ENCODE measurements around the gene PERCC1.

PERCC1 gene

DNA sequence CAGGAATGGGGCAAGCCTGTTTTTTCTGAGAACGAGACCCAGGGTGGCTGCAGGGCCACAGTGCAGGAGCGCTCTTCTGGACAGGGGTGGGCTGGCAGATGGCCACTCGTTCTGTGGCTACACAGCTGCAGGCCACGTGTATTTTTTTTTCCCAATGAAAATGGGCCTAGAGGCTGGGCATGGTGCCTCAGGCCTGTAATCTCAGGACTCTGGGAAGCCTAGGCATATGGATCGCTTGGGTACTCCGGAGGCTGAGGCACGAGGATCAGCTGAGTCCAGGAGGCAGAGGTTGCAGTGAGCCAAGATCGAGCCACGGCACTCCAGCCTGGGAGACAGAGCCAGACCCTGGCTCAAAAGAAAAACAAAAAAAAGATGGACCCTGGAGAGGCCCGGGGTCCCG lies 23.1 kb upstream of the PERCC1 start:
- no peaks in the 10 kb centered on the region for H3K9me3 ChIP-seq (ENCODE audit: control insufficient read depth in 5 of 5, low read length in 5 of 5)
- peak overlapping the region in 3 of 5 donors; percentile 44 to 66 (median 60) for H3K4me3 ChIP-seq (ENCODE audit: low read depth in 1 of 5, low read length in 5 of 5)
- peaks cover 0 to 42% (median 26%) of the 10 kb centered on the region in 5 donors for H3K36me3 ChIP-seq (ENCODE audit: control insufficient read depth in 5 of 5, insufficient read depth in 5 of 5, low read length in 5 of 5)
- peak overlapping the region in 2 of 5 donors; percentile 43 to 66 for H3K9ac ChIP-seq (ENCODE audit: low read length in 5 of 5)
- peak overlapping the region; percentile 70 for H3K27ac ChIP-seq (ENCODE audit: low read depth, low read length)
- peaks cover 0 to 3% (median 0%) of the 10 kb centered on the region in 5 donors for H3K27me3 ChIP-seq (ENCODE audit: control insufficient read depth in 5 of 5, insufficient read depth in 4 of 5, low read length in 5 of 5)
- H3K4me1 ChIP-seq (ENCODE audit: control insufficient read depth in 5 of 5, insufficient read depth in 5 of 5, low read length in 5 of 5): peaks cover 3 to 19% (median 15%) of the 10 kb centered on the region in 5 donors

DNA sequence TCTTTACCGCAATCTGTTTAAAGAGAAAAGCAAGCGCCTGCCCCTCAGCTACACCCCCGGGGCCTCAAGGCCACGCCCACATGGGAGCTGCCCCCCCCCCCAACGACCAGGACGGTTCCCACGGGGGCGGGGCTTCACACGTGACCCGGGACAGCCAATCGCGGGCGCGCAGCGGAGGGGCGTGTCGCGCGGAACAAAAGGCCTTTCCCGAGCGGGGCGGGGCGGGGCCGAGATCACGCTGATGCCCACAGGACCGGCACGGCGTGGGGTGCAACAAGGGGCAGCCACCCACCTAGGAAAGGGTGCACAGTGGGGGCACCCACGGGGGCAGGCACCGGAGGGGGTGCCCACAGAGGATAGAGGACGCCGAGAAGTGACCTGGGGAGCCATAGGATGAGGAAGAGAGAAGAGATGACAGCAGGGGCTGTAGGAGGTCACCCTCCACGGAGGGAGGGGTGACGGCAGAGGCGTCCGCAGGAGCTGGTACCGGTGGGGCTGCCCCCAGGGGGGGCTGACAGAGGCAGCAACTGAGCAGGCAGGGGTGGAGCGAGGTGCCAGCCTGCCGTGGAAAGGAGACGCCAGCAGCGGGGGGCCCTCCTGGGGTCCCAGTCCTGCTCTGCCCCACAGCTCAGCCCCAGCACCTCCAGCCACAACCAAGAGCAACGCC lies 22.6 kb upstream of the PERCC1 start:
- Histone ChIP-seq H3K27me3 (ENCODE audit: control insufficient read depth in 5 of 5, insufficient read depth in 4 of 5, low read length in 5 of 5) (peaks cover 0 to 3% (median 0%) of the 10 kb centered on the region in 5 donors), H3K4me1 (ENCODE audit: control insufficient read depth in 5 of 5, insufficient read depth in 5 of 5, low read length in 5 of 5) (peaks cover 3 to 22% (median 17%) of the 10 kb centered on the region in 5 donors), H3K36me3 (ENCODE audit: control insufficient read depth in 5 of 5, insufficient read depth in 5 of 5, low read length in 5 of 5) (peaks cover 0 to 38% (median 21%) of the 10 kb centered on the region in 5 donors), H3K27ac (ENCODE audit: low read depth, low read length) (peak overlapping the region; percentile 70), H3K9ac (ENCODE audit: low read length in 5 of 5) (peak overlapping the region in 3 of 5 donors; percentile 30 to 69 (median 46)), H3K4me3 (ENCODE audit: low read depth in 1 of 5, low read length in 5 of 5) (peak overlapping the region in 4 of 5 donors; percentile 60 to 69 (median 66)), H3K9me3 (ENCODE audit: control insufficient read depth in 5 of 5, low read length in 5 of 5) (no peaks in the 10 kb centered on the region)

DNA sequence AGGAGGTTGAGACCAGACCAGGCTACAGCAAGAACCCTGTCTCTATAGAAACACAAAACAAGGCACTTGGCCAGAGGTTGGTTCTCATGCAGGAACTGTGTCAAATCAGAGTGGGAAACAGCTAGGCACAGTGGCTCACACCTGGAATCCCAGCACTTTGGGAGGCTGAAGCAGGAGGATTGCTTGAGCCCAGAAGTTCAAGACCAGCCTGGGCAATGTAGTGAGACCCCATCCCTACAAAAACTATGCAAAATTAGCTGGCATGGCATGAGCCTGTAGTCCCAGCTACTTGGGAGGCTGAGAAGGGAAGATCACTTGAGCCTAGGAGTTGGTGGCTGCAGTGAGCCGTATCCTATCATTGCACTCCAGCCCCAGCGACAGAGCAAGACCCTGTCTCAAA lies 18.0 kb upstream of the PERCC1 start:
- H3K4me1 ChIP-seq (ENCODE audit: control insufficient read depth in 5 of 5, insufficient read depth in 5 of 5, low read length in 5 of 5): peaks cover 0 to 30% (median 25%) of the 10 kb centered on the region in 5 donors
- H3K4me3 ChIP-seq (ENCODE audit: low read depth in 1 of 5, low read length in 5 of 5): peak overlapping the region in 2 of 5 donors; percentile 10 to 29
- H3K36me3 ChIP-seq (ENCODE audit: control insufficient read depth in 5 of 5, insufficient read depth in 5 of 5, low read length in 5 of 5): peaks cover 0 to 15% (median 8%) of the 10 kb centered on the region in 5 donors
- H3K9ac ChIP-seq (ENCODE audit: low read length in 5 of 5): peak overlapping the region in 1 of 5 donors; percentile 40
- peaks cover 0 to 3% (median 0%) of the 10 kb centered on the region in 5 donors for H3K27me3 ChIP-seq (ENCODE audit: control insufficient read depth in 5 of 5, insufficient read depth in 4 of 5, low read length in 5 of 5)
- no peak overlapping the region for H3K27ac ChIP-seq (ENCODE audit: low read depth, low read length)
- H3K9me3 ChIP-seq (ENCODE audit: control insufficient read depth in 5 of 5, low read length in 5 of 5): no peaks in the 10 kb centered on the region

DNA sequence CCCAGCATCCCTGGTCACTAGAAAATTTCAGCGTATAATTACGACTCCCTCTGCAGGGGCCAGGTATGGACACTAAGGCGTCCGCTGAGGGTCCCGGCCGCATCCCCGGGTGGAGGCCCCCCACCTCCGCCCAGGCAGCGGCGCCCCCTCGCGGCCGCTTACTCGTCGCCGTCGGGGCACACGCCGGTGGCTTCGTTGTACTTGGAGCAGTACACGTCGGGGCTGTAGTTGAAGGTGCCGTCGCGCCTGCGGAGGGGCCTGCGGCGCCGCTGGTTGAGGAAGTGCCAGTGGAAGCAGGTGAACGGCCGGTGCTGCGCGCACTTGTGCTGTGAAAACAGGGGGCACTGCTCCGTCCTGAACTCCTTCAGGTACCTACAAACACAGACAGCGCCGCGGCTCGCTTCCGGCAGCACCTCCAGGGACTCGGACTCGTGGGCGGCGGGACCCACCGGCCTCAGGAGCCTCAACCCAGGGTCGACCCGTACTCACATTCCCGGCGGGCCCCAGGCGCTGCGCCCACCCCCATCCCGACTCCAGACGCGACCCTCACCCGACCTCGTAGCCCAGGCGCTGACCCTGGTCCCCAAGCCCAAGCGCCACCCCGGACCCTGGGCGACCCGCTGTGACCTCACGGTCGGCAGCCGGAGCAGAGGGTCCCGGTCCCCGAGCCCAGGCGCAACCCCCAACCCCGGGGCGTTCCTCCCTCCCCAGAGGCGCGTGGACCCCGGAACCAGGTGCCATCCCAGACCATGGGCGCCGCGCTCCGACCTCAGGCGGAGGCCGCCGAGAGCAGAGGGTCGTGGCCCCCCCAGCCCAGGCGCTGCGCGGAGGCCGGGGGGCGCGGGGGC lies 17.0 kb upstream of the PERCC1 start:
- Histone ChIP-seq H3K36me3 (ENCODE audit: control insufficient read depth in 5 of 5, insufficient read depth in 5 of 5, low read length in 5 of 5) (peaks cover 0 to 18% (median 8%) of the 10 kb centered on the region in 5 donors), H3K9me3 (ENCODE audit: control insufficient read depth in 5 of 5, low read length in 5 of 5) (no peaks in the 10 kb centered on the region), H3K4me3 (ENCODE audit: low read depth in 1 of 5, low read length in 5 of 5) (peak overlapping the region; percentile 44 to 93 (median 76)), H3K27ac (ENCODE audit: low read depth, low read length) (peak overlapping the region; percentile 54), H3K27me3 (ENCODE audit: control insufficient read depth in 5 of 5, insufficient read depth in 4 of 5, low read length in 5 of 5) (no peaks in the 10 kb centered on the region), H3K9ac (ENCODE audit: low read length in 5 of 5) (peak overlapping the region in 4 of 5 donors; percentile 85 to 91 (median 90)), H3K4me1 (ENCODE audit: control insufficient read depth in 5 of 5, insufficient read depth in 5 of 5, low read length in 5 of 5) (peaks cover 0 to 21% (median 18%) of the 10 kb centered on the region in 5 donors)

DNA sequence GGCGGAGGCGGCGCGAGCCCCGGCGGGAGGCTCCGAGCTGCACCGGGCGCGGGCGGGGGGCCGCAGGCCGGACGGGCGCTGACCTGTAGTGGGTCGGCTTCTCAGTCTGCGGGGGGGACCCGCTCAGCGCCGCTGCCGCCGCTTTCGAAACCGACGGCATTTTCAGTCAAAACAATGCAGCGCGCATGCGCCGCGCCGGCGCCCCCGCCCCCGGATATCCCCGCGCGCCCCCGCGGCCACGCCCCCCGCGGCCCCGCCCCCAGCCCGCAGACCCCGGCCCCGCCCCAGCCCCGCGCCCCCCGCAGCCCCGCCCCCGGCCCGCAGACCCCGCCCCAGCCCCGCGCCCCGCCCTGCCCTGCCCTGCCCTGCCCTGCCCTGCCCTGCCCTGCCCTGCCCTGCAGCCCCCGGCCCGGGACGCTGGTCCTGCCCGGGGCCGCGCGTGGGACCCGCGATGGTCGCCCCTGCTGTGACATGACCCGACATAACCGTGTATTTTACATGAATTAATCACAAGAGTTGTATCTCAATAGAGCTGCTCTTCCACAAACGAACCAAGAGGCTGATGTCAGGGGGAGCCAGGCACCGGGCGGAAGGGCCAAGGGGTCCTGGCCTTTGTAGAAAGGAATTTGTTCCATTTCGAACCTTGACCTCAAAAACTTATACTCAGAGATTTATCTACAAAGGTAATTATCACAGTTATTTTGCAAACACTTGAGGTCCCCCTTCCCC lies 16.2 kb upstream of the PERCC1 start, which contains the start of gene UNKL:
UNKL (minus strand) TSS at position 173 of the 729 bp plus-strand sequence; CDS start at position 160, 13 bp downstream.
- peaks cover 0 to 25% (median 24%) of the 10 kb centered on the region in 5 donors for H3K4me1 ChIP-seq (ENCODE audit: control insufficient read depth in 5 of 5, insufficient read depth in 5 of 5, low read length in 5 of 5)
- peak within 1 kb of the TSS; percentile 54 for H3K27ac ChIP-seq (ENCODE audit: low read depth, low read length)
- H3K9ac ChIP-seq (ENCODE audit: low read length in 5 of 5): peak within 1 kb of the TSS in 4 of 5 donors; percentile 85 to 91 (median 90)
- no peaks in the 10 kb centered on the region for H3K9me3 ChIP-seq (ENCODE audit: control insufficient read depth in 5 of 5, low read length in 5 of 5)
- H3K36me3 ChIP-seq (ENCODE audit: control insufficient read depth in 5 of 5, insufficient read depth in 5 of 5, low read length in 5 of 5): peaks cover 0 to 18% (median 8%) of the 10 kb centered on the region in 5 donors
- peak within 1 kb of the TSS; percentile 50 to 93 (median 76) for H3K4me3 ChIP-seq (ENCODE audit: low read depth in 1 of 5, low read length in 5 of 5)
- H3K27me3 ChIP-seq (ENCODE audit: control insufficient read depth in 5 of 5, insufficient read depth in 4 of 5, low read length in 5 of 5): no peaks in the 10 kb centered on the region

DNA sequence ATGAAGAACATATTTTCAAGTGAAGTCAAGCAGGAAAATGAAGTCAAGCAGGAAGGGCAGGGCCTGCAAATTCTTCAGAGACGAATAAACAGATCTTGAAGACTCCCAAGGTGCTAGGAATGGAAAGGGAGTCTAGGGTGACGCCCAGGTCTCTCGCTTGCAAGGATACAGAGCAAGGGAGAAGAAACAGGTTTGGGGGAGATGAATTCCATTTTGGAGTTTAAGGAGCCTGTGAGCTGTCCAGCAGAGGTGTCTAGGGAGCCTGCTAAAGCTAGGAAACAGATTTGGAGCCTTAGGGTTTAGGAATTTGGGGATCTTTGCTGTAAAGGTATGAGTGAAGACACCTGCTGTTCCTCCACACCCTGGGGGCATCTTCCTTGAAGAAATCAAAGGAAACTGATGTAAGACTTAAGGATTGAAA lies 14.3 kb upstream of the PERCC1 start:
- Histone ChIP-seq H3K4me3 (ENCODE audit: low read depth in 1 of 5, low read length in 5 of 5) (no peak overlapping the region), H3K9ac (ENCODE audit: low read length in 5 of 5) (no peak overlapping the region), H3K27me3 (ENCODE audit: control insufficient read depth in 5 of 5, insufficient read depth in 4 of 5, low read length in 5 of 5) (no peaks in the 10 kb centered on the region), H3K4me1 (ENCODE audit: control insufficient read depth in 5 of 5, insufficient read depth in 5 of 5, low read length in 5 of 5) (peaks cover 3 to 39% (median 31%) of the 10 kb centered on the region in 5 donors), H3K36me3 (ENCODE audit: control insufficient read depth in 5 of 5, insufficient read depth in 5 of 5, low read length in 5 of 5) (peaks cover 0 to 10% (median 2%) of the 10 kb centered on the region in 5 donors), H3K27ac (ENCODE audit: low read depth, low read length) (no peak overlapping the region), H3K9me3 (ENCODE audit: control insufficient read depth in 5 of 5, low read length in 5 of 5) (no peaks in the 10 kb centered on the region)

DNA sequence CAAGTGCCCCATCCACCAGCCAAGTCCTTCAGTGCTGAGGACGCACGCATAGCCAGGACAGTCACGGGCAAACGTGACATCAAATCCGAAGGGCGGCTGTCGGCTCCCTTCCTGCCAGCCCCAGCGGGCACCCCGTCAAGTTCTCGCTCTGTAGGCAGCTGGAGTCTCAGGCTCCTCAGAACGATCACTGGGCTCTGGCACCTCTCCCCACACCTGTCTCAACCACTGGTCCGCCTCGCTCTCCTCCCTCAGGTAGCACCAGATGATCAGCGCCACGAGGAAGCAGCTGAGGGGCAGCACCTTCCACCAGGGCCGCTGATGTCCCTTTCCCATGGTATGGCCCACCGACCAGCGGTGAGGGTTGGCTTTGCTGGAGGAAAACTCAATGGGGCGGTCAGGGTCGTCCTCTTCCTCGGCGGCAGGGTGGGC lies 10.8 kb upstream of the PERCC1 start:
- peak overlapping the region; percentile 81 to 96 (median 92) for H3K4me3 ChIP-seq (ENCODE audit: low read depth in 1 of 5, low read length in 5 of 5)
- no peaks in the 10 kb centered on the region for H3K9me3 ChIP-seq (ENCODE audit: control insufficient read depth in 5 of 5, low read length in 5 of 5)
- peaks cover 3 to 19% (median 13%) of the 10 kb centered on the region in 5 donors for H3K4me1 ChIP-seq (ENCODE audit: control insufficient read depth in 5 of 5, insufficient read depth in 5 of 5, low read length in 5 of 5)
- H3K36me3 ChIP-seq (ENCODE audit: control insufficient read depth in 5 of 5, insufficient read depth in 5 of 5, low read length in 5 of 5): peaks cover 0 to 3% (median 0%) of the 10 kb centered on the region in 5 donors
- H3K27me3 ChIP-seq (ENCODE audit: control insufficient read depth in 5 of 5, insufficient read depth in 4 of 5, low read length in 5 of 5): no peaks in the 10 kb centered on the region
- H3K27ac ChIP-seq (ENCODE audit: low read depth, low read length): peak overlapping the region; percentile 97
- H3K9ac ChIP-seq (ENCODE audit: low read length in 5 of 5): peak overlapping the region; percentile 44 to 97 (median 92)

DNA sequence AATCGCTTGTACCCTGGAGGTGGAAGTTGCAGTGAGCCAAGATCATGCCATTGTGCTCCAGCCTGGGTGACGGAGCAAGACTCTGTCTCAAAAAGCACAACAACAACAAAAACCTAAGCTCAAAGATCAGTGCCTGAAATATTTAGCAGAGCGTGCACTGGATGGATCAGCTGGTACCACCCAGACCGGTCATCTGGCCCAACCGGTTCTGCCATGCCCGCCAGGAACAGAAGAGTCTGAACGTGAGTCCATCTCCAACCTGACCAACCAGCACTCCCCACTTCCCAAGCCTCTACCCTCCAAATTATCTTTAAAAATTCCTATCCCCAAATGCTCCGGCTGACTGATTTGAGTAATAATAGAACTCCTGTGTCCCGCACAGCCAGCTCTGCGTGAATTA lies 8.8 kb upstream of the PERCC1 start:
- no peak overlapping the region for H3K27ac ChIP-seq (ENCODE audit: low read depth, low read length)
- no peaks in the 10 kb centered on the region for H3K9me3 ChIP-seq (ENCODE audit: control insufficient read depth in 5 of 5, low read length in 5 of 5)
- peaks cover 0 to 3% (median 0%) of the 10 kb centered on the region in 5 donors for H3K36me3 ChIP-seq (ENCODE audit: control insufficient read depth in 5 of 5, insufficient read depth in 5 of 5, low read length in 5 of 5)
- H3K27me3 ChIP-seq (ENCODE audit: control insufficient read depth in 5 of 5, insufficient read depth in 4 of 5, low read length in 5 of 5): no peaks in the 10 kb centered on the region
- no peak overlapping the region for H3K4me3 ChIP-seq (ENCODE audit: low read depth in 1 of 5, low read length in 5 of 5)
- H3K9ac ChIP-seq (ENCODE audit: low read length in 5 of 5): no peak overlapping the region
- H3K4me1 ChIP-seq (ENCODE audit: control insufficient read depth in 5 of 5, insufficient read depth in 5 of 5, low read length in 5 of 5): peaks cover 3 to 18% (median 13%) of the 10 kb centered on the region in 5 donors

DNA sequence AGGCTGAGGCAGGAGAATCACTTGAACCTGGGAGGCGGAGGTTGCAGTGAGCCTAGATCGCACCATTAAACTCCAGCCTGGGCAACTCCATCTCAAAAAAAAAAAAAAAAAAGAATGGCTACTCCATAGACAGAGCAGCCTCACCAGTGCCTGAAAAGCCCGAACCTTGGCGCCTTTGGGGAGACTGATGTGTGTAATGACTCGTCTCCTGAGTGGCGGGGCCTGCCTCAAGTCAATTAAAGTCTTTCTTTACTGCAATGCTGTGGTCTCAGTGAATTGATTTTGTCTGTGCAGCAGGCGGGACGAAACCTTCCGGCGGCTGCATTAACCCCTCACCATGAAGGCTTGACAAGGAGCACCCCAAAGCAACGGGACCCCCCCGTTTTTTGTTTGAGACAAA lies 6.8 kb upstream of the PERCC1 start:
- H3K27ac ChIP-seq (ENCODE audit: low read depth, low read length): no peak overlapping the region
- H3K4me3 ChIP-seq (ENCODE audit: low read depth in 1 of 5, low read length in 5 of 5): no peak overlapping the region
- H3K9ac ChIP-seq (ENCODE audit: low read length in 5 of 5): no peak overlapping the region
- H3K36me3 ChIP-seq (ENCODE audit: control insufficient read depth in 5 of 5, insufficient read depth in 5 of 5, low read length in 5 of 5): no peaks in the 10 kb centered on the region
- no peaks in the 10 kb centered on the region for H3K9me3 ChIP-seq (ENCODE audit: control insufficient read depth in 5 of 5, low read length in 5 of 5)
- H3K27me3 ChIP-seq (ENCODE audit: control insufficient read depth in 5 of 5, insufficient read depth in 4 of 5, low read length in 5 of 5): peaks cover 0 to 10% (median 4%) of the 10 kb centered on the region in 5 donors
- peaks cover 3 to 26% (median 15%) of the 10 kb centered on the region in 5 donors for H3K4me1 ChIP-seq (ENCODE audit: control insufficient read depth in 5 of 5, insufficient read depth in 5 of 5, low read length in 5 of 5)
